GM19240 (cell line): Measurements from ENCODE around the gene RNLS.
A peak's percentile ranks its signal among the peaks of the same experiment; 100 is the strongest.

ENCODE experiments used
- DNase-seq: peaks from one replicate; pipeline ENCODE4 v3.0.0; 2011; ENCODE audit warnings: low spot score; ENCODE audit not compliant: insufficient read length

RNLS gene

DNA sequence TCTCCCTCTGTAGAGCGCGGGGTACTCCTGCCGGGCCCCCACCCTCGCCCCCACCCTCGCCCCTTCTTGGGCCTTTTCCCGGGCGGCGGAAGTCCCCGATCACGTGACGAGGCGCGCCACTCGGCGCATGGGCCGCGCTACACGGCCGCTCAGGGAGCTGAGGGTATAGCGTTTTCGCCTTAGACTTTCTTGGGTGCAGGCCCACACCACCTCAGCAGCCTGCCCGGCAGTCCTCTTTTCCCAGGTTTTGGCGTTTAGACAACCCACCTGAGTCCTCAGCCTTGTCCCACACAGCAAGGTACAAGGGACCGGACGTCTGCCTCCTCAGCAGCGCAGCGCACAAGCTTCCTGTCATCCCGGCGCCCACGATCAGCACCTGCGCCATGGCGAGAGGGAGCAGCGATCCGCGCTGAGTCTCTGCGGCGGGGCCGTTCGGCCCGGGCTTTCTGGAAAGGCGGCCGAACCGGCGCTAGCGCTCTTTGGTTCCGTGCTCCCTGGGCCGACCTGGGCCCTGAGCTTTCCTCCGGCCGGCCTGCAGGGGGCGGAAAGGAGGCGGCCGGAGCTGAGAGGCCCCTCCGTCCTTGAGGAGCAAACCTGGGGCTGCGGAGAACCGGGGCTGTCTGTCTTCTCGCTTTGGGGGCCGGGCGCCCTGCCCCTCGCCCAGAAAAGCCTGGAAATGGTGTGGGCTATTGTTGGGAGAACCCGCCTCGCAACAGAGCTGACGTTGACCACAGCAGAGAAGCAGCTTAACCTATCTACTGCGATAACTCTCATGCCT, at the start of gene RNLS:
Gene RNLS (minus strand): TSS at position 513 of the 778 bp plus-strand sequence.
- peak; percentile 23 for DNase-seq

DNA sequence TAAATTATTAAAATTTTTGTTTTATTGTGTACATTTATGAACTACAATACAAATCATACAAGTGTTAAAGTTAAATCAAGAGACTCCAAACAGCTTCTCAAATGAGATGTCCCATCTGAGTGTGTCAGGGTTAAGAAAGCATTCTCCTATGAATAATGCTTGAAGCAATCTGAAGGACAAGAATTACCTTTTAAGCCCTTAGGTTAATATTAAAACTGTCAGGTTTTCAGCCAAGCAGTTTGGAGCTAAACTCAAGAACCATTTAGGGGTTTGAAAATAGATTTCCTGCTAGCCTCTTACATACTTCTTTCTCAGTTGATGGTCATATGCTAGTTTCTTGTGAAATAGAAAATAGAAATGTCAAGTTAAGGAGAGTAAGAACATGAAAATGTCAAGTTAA, 41.7 kb upstream of the RNLS start:
- DNase-seq, result no peak

DNA sequence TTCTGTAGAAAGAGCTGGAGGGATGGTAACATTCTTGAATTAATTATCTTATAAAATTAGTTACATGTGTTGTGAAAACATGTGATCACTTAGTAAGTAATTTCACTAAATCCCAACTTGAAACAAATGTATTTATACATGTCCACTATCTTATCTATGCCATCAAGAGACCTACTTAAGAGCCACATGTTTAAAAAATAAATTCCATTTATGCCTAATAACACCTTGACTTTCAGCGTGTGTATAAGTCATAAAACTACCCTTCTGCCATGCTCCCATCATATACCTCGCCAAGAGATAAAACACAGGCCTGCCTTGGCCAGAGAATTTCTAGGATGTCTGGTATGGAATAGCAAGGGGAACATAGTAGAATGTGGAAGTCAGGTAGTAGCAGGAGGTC, 40.7 kb upstream of the RNLS start:
- DNase-seq, result no peak

DNA sequence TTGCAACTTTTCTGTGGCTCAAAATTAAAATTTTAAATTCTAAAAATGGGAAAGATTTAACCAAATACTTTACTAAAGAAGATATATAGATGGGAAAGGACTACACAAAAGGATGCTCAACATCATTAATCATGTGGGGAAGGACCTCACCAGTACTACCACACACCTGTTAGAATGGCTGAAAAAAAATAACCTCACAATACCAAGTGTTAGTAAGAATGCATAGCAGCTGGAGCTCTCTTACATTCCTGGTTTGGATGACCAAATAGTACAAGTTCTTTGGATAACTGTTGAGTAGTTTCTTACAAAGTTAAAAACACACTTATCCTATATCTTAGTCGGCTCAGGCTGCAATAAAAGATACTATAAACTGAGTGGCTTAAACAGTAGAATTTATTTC, 37.3 kb upstream of the RNLS start:
- DNase-seq, result no peak

DNA sequence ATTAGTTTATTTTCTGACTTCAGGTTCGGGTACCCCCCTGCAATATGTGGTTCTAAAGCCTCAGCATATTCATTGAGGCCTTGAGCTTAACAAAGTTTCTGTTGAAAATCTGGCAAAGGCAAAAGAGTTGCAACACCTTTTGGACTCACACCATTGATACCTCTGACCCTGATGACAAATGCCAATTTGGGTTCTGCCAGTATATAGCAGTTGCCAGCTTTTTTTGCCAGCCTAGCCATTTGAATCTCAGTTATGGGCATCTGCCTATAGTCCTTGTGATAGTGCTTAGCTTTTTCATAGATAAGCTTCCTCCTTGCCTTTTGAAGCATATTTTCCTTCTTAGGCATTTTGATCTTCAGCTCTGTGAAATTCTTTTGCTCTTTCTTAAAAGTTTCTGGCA, 35.4 kb upstream of the RNLS start:
- DNase-seq, result no peak

DNA sequence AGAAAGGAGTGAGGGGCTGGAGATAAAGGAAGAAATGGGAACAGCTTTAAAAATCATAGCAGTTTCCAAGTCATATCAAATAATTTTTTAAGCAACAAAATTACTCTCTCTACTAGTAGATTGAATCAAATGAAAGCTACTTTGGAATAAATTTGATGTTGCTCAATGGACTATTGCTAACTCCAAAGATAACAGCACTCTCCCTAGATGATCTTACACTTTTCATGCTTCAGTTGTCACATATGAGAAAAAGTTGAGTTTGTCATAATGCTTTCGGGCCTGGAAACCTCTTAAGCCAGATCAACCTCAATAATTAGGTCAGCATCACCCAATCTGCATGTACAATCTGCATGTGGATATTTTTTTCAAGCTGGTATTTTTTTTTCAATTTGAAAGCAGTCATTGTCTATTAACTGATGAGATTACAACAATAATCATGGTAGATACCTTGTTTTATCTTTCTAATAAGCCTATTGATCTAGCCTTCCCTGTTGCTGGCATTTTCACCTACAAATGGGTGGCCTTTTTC, 34.7 kb upstream of the RNLS start:
- DNase-seq, result no peak

DNA sequence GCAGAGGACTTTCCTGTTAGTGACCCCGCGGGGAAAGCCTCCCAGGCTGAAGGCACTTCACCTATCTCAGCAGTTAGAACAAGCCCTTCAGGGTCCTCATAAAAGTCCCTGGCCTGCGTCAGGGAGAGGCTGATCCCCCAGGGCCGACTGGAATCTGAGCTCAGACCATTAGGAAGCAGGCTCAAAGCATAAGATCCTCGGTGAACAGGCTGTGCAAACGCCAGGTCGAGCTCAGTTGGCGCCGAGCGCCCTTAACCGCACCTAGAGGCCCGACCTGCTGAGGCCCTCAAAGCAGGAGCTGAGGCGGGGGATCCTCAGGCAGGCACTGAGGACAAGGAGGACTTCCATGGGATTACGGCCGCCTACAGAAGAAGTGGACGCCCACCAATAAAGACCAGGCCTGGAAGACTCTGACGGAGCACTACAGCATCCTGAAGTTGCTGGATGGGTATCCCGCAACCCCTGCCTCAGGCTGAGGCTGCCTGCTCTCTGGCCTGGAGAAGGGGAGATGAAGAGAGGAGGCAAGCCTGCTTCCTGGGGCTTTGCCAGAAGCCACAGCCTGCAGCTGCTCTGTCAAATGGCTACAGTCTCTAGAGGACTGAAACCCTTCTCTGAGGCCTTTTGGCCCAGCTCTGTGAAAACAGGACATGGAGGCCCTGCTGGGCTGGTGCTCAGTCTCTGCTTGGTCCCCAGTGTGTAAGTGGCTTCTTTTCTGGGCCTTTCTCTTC, 33.3 kb upstream of the RNLS start:
- no peak for DNase-seq

DNA sequence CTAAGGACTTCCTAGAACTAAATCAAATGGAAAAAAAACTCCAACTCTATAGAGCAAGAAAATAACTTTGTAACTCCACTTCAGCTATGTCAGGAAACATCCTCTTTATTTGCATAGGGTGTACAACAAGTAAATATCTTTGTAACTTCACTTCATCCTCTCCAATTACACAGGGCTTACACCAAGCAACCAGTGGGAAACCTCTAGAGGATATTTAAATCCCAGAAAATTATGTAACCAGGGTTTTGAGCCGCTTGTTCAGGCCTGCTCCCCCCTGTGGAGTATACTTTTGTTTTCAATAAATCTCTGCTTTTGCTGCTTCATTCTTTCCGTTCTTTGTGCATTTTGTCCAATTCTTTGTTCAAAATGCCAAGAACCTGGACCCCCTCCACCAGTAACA, 25.7 kb upstream of the RNLS start:
- no peak for DNase-seq

DNA sequence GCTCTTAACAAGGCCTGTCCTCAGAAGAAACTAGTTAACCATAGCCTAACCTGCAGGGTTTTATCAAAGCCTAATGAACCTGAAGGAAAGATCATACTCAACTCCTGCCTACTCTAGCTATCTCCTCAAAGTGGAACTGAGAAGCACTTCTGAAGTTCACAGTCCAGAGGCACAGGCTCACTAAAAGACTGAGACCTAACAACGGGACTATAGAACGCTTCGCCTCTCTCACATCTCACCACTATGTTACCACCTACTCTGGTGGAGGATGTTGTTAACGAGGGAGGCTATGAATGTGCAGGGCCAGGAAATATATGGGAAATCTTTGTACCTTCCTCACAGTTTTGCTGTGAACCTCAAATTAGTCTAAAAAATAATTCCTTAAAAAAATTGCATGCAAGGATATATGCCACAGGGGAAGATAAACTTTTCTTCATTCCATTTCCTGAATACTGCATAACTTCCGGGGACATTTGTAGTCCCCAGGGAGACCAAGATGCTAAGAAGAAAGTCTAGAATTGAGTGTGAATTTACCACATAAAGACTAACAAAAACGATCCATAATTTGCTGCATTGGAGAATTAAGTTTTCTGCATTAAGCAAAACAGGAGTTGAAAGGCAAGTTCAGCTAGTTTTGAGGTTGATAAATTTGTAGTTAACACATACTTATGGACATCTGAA, 25.1 kb upstream of the RNLS start:
- no peak for DNase-seq

DNA sequence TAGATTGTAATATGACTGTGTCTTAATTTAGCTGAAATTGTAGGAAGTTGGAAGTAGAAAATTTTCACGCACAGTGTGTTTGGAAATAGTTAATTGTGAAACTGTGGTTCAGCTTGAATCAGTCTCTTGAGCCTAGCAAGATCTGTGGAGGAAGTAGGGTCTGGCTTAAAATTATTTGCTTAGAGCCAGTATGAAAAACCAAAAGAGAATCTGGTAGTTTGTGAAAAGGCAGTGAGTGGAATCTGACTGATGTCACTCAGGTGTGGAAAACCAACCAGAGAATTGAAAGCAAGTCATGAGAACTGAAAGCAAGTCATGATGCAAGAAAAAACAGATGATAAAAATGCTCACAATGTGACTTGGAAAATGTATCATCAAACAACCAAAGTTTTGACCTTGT, 14.9 kb upstream of the RNLS start:
- DNase-seq, result peak; percentile 24

DNA sequence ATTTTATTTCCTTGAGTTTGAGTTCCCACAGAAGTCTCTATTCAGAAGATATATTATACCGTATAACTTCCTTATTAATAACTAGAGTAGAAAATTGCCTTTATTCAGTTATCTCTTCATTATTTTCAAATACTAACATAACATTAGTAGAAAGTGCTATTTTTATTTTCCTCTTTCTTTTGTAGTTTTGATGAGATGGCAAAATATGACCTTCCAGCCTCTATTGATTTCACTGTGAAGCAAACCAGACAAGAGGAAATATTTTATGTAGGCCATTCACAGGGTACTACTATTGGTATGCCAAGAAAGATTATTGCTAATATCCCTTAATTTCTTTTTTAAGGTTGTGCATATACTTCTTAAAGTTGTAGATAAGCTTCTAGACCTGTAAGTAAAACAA, 11.4 kb upstream of the RNLS start:
- no peak for DNase-seq

DNA sequence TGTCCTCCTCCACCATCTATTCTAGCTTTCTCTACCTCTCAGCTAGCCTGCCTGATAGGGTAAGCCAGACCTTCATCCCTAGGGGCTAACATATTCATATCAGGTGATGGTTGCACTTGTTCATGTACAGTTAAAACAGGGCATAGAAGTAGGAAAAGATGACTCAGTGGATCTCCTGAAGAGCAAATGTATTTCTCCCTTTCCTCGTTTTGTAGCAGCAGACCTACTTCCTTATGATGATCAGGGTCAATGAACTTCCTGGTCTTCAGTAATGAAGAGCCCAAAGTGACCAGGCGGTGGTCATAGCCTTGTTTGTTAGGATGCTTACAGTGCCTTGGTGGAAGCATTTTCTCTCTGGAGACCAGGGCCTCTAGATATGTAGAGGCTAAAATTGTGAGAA, 9.8 kb upstream of the RNLS start:
- no peak for DNase-seq

DNA sequence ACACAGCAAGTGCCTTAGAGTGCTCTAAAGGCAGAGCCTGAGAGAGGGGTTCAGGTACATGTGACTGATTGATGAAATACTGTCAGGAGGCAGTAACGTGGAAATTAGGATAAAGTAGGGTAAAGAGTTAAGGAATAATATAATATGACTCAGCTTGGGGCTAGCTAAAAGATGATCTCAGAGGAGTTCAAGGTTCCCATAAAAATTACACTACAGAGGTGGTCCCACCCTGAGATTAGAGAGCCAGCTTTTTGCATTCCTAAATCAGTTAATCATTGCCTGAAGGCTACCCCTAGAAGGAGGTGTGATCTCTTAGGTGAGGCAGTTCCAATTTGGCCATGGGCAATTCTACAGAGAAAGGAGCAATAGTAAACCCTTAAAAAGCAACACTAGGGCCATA, 9.3 kb upstream of the RNLS start:
- no peak for DNase-seq

DNA sequence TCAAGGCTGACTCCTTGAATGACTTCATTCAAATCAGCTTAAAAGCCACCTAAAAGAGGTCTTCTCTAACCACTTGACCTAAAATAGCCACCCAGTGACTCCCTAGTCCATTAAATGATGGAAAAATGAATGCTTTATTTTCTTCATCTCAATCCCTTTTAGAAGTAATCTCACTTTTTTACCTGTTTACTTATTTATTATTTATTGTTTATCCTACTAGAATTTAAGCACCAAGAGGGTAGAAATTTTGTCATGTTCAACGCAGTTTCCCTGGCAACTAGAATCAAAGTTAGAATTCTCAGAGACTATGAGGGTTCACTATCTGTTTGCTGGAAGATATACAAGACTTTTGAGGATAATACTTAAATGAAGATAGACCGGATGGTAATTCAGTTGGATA, 3.3 kb upstream of the RNLS start, which contains the start of gene LIPJ:
Gene LIPJ (plus strand): TSS at position 301 of the 400 bp plus-strand sequence. CDS start 3,926 bp downstream, outside the sequence.
- DNase-seq, result no peak

DNA sequence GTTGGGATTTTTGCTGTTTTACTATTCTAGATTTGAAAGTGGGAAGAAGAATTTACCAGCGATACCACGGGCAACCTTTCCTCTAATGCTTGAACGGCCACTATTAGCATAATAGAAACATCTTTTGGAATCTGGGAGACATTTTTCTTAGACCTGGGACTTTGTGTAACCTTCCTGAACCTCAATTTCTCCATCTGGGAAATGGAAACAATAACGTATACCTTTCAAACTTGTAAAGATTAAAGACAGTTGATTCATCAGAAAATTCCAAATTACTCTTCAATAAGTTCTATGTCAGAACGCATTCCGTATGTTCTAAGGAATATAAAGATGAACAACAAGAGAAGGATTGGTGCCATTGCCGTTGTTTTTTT, 453 bp upstream of the RNLS start:
- DNase-seq, result no peak

DNA sequence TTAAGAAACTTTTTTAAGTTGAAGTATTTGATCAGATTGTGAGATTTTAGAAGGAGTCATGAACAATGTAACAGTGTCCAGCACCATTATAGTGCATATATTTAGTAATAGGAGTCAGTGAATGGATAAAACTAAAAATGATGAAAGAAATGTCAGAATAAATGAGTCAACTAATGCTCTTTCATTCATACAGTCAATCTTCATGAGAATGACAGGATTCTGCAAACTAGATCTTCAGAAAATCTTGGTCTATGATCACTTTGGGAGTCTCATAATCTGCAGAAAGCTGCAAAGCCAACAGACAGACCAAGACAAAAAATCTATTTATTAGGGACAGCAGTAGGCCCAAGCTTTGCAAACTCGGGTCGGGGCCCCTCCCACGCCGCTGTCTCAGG, 710 bp downstream of the RNLS start:
- no peak for DNase-seq

DNA sequence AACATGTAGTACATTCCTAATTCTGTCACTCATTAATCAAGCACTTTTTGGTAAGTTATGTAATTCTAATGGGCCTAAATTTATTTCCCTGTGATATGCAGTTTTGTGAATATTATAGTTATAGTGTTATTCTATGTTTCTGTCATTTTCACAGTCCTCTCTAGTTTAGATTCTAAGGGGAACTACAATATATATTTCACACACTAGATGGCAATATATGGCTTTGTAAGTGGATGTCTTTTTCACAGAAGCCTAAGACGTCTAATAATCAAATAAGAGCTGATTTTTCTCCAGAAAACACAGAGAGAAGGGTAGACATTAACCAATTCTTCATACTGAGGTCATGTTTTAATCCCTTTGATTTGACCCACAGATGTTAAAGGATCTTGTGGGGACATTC, 18.0 kb downstream of the RNLS start:
- DNase-seq, result no peak

DNA sequence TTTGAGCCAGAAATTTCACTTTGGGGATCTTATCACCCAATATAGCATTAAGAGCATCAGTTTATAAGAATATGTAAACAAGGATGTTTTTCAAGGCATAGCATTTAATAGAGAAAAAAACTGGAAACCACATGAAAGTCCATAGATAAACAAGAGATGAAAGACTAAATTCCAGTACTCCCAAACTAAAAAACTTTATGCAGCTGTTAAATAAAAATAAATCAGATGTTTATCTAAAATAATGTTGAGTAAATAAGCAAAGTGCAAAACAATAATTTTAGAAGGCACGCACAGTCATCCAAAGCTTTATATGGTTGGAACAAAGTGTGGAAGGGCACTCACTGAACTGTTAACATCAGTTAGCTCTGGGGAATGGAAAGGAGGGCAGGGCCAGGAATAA, 21.0 kb downstream of the RNLS start:
- DNase-seq, result no peak

DNA sequence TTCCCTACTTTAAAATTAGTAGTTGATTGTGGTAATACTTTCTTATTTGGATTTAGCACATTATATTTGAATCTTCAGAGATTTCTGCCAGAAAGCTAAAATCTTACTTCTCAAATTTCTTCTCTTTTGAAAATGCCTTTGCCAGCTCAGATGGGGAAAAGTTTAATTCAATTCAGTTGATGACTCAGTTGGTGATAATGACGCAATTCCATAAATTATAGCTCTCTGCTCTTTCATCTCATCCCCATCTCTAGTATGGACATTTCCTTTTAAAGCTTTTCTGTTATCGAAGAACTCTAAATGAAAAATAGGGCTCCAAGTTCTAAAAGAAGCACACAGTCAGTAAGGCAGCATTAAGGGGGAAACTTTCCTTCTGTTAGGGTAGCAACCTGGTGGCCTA, 25.5 kb downstream of the RNLS start:
- no peak for DNase-seq

DNA sequence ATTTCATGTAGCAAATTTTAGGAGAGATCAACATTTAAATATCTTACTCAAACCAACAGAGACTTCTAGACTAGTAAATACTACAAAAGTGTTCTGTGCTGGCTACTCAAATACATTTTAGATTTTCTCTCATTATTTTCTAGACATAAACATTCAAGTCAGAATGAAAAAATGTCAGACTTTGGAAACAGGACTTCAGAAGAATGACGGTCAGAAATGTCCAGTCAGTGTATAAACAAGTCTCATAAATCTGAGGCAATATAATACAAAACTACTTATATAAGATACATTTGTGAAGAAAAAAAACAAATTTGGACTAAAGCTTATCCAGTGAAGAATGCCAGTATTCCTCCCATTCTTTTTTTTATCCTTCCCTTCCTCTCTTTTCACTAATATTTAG, 25.9 kb downstream of the RNLS start:
- no peak for DNase-seq

DNA sequence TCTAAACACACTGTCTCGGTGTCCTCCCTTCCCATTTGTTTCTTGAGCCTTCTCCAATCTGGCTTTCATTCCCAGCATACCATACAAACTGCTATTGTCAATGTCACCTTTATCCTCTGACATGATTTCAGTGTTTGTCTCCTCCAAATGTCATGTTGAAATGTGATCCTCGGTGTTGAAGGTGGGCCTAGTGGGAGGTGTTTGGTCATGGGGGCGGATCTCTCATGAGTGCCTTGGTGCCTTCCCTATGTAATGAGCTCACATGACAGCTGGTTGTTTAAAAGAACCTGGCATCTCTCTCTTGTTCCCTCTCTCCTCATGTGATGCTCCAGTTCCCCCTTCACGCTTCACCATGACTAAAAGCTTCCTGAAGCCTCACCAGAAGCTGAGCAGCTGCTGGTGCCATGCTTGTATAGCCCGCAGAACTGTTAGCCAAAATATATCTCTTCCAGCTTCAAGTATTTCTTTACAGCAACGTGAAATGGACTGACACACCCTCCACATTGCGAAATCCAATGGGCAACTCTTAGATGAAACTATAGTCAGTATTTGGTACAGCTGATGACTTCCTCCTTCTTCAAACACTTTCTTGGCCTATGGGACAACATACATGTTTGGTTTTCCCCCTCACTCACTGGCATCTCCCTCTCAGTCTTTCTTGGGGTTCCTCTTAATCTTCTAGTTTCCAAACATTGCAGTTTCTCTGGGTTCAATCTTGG, 27.8 kb downstream of the RNLS start:
- DNase-seq, result no peak
